GM12878 (cell line): ENCODE results near the gene DNAJC5G. TPM values are rescaled to one million over a fixed set of nuclear protein-coding genes. Genes with fewer than 3 reads are reported as not detected.

Experiments
- CEBPB ChIP-seq, 2 experiments: fragments of 150-350 bp in 1 of 2; IDR thresholded peaks; 2 replicates each; pipeline ENCODE4 v1.6.1; 2012 to 2014; ENCODE audit warnings: low read depth in 2 of 2, low read length in 2 of 2, borderline replicate concordance in 1 of 2, inconsistent platforms in 1 of 2
- EGR1 ChIP-seq, 2 experiments: IDR thresholded peaks; 1 replicate in 1 of 2; 2 replicates in 1 of 2; pipeline ENCODE4 v1.6.1; 2011 to 2012; ENCODE audit warnings: low read depth in 2 of 2, low read length in 2 of 2, borderline replicate concordance in 1 of 2, mild to moderate bottlenecking in 1 of 2, moderate library complexity in 1 of 2
- IKZF2 ChIP-seq, 2 experiments: fragments of 450-650 bp; IDR thresholded peaks; 2 replicates each; pipeline ENCODE4 v1.6.1; 2017; ENCODE audit warnings: mild to moderate bottlenecking in 2 of 2, moderate library complexity in 2 of 2
- SMAD1 ChIP-seq: fragments of 450-650 bp; IDR thresholded peaks from 2 replicates; pipeline ENCODE4 v1.6.1; 2018; ENCODE audit warnings: mild to moderate bottlenecking, low read depth; ENCODE audit not compliant: partially characterized antibody
- SMAD5 ChIP-seq: IDR thresholded peaks from 2 replicates; pipeline ENCODE4 v1.6.1; 2016; ENCODE audit warnings: antibody characterized with exemption, low read depth
- STAT3 ChIP-seq: IDR thresholded peaks from 2 replicates; pipeline ENCODE4 v1.6.1; 2011; ENCODE audit warnings: low read depth, low read length, improper control_type of control experiment
- polyA plus RNA-seq, 11 experiments: library from polyadenylated mRNA; depleted of rRNA in 4 of 11; unstranded in 6 of 11; stranded (reverse) in 5 of 11; fragments of >200 nt; fragmentation: Nextera tagmentation in 4 of 11; fragmentation: Illumina TruSeq in 1 of 11; extraction: Ambion mirVana in 4 of 11; extraction: Trizol in 1 of 11; gene quantifications; 1 replicate in 1 of 11; 2 replicates in 10 of 11; pipeline versions ENCODE4 v1.2.1 to v1.2.3, GENCODE V29; 2011 to 2016; ENCODE audit warnings: inconsistent platforms in 2 of 11, missing spikeins in 2 of 11, low read depth in 1 of 11
- total RNA-seq, 4 experiments: library from RNA; depleted of rRNA in 3 of 4; stranded (reverse); fragments of >200 nt in 3 of 4; fragmentation: Illumina TruSeq in 1 of 4; extraction: Trizol in 1 of 4; gene quantifications; 2 replicates each; pipeline versions ENCODE4 v1.2.1 to v1.2.3, GENCODE V29; 2013 to 2021
- TF ChIP-seq, protein P1 (sequence below): fragments of 450-650 bp; IDR thresholded peaks from 2 replicates; pipeline ENCODE4 v1.6.1; 2016; ENCODE audit warnings: mild to moderate bottlenecking
- TF ChIP-seq, protein P2 (sequence below): fragments of 450-650 bp; IDR thresholded peaks from 2 replicates; pipeline ENCODE4 v1.6.1; 2016; ENCODE audit warnings: mild to moderate bottlenecking, moderate library complexity, borderline replicate concordance

The DNAJC5G gene
- total and polyA plus RNA-seq, 10 of the 15 experiments (the other 5 are each of a cell fraction or from before 2014, with no cell fraction given), result not detected

- TF ChIP-seq, protein P1, sequence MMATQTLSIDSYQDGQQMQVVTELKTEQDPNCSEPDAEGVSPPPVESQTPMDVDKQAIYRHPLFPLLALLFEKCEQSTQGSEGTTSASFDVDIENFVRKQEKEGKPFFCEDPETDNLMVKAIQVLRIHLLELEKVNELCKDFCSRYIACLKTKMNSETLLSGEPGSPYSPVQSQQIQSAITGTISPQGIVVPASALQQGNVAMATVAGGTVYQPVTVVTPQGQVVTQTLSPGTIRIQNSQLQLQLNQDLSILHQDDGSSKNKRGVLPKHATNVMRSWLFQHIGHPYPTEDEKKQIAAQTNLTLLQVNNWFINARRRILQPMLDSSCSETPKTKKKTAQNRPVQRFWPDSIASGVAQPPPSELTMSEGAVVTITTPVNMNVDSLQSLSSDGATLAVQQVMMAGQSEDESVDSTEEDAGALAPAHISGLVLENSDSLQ, result no peak
- TF ChIP-seq, protein P2, sequence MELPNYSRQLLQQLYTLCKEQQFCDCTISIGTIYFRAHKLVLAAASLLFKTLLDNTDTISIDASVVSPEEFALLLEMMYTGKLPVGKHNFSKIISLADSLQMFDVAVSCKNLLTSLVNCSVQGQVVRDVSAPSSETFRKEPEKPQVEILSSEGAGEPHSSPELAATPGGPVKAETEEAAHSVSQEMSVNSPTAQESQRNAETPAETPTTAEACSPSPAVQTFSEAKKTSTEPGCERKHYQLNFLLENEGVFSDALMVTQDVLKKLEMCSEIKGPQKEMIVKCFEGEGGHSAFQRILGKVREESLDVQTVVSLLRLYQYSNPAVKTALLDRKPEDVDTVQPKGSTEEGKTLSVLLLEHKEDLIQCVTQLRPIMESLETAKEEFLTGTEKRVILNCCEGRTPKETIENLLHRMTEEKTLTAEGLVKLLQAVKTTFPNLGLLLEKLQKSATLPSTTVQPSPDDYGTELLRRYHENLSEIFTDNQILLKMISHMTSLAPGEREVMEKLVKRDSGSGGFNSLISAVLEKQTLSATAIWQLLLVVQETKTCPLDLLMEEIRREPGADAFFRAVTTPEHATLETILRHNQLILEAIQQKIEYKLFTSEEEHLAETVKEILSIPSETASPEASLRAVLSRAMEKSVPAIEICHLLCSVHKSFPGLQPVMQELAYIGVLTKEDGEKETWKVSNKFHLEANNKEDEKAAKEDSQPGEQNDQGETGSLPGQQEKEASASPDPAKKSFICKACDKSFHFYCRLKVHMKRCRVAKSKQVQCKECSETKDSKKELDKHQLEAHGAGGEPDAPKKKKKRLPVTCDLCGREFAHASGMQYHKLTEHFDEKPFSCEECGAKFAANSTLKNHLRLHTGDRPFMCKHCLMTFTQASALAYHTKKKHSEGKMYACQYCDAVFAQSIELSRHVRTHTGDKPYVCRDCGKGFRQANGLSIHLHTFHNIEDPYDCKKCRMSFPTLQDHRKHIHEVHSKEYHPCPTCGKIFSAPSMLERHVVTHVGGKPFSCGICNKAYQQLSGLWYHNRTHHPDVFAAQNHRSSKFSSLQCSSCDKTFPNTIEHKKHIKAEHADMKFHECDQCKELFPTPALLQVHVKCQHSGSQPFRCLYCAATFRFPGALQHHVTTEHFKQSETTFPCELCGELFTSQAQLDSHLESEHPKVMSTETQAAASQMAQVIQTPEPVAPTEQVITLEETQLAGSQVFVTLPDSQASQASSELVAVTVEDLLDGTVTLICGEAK, result no peak
- TF ChIP-seq SMAD1, result no peak
- TF ChIP-seq CEBPB (IDR thresholded peaks at IDR 0.05; ENCODE audit: borderline replicate concordance in 1 of 2, low read depth in 2 of 2, low read length in 2 of 2), result no peak
- no peak for TF ChIP-seq STAT3
- TF ChIP-seq IKZF2 (IDR thresholded peaks at IDR 0.05), result no peak
- TF ChIP-seq SMAD5, result no peak
- no peak for TF ChIP-seq EGR1 (IDR thresholded peaks at IDR 0.05; ENCODE audit: borderline replicate concordance in 1 of 2, low read depth in 2 of 2, low read length in 2 of 2)
- TF ChIP-seq, all 136 proteins: peak for 0
Measured at GRCh38 chr2:27245626-27246025, 29.6 kb upstream of the DNAJC5G start (continued).
